NCI-H1694 (cell line): ENCODE data around the gene PLAU.
"Not testable (repeated sequence)": the region's sequence is repeated elsewhere in the genome, so short reads cannot be mapped to it uniquely, and the experiment has no call there.

Experiments used
- DNase-seq: peaks from one replicate; lab custom pipeline; 2025; lab: John Stamatoyannopoulos, UW

PLAU gene

GRCh38 chr10:73876971-73877370, 34.0 kb upstream of the PLAU start:
- DNase-seq = no peak

GRCh38 chr10:73877533-73878160, 33.3 kb upstream of the PLAU start:
- no peak for DNase-seq

GRCh38 chr10:73878365-73878764, 32.6 kb upstream of the PLAU start:
- DNase-seq = no peak

- DNase-seq = peak; percentile 66
These were observed 31.4 kb upstream of the PLAU start for GRCh38 chr10:73879296-73880173.

GRCh38 chr10:73881221-73881919, 29.6 kb upstream of the PLAU start:
- no peak for DNase-seq

- DNase-seq = no peak
These were observed 26.9 kb upstream of the PLAU start for GRCh38 chr10:73884017-73884416.

- peak; percentile 59 for DNase-seq
These were observed 24.8 kb upstream of the PLAU start for GRCh38 chr10:73886085-73886529.

GRCh38 chr10:73886661-73887293, 24.2 kb upstream of the PLAU start:
- no peak for DNase-seq

GRCh38 chr10:73887294-73888039, 23.5 kb upstream of the PLAU start:
- peak; percentile 89 for DNase-seq

- DNase-seq = no peak
These were observed 22.4 kb upstream of the PLAU start for GRCh38 chr10:73888514-73888913.

GRCh38 chr10:73889014-73889413, 21.9 kb upstream of the PLAU start:
- peak; percentile 81 for DNase-seq

GRCh38 chr10:73889416-73889815, 21.5 kb upstream of the PLAU start:
- DNase-seq = not testable (repeated sequence)

GRCh38 chr10:73890261-73890660, 20.7 kb upstream of the PLAU start:
- DNase-seq = no peak

GRCh38 chr10:73890830-73891229, 20.1 kb upstream of the PLAU start:
- DNase-seq = not testable (repeated sequence)

GRCh38 chr10:73891540-73891939, 19.4 kb upstream of the PLAU start:
- DNase-seq = no peak

- DNase-seq = no peak
These were observed 18.5 kb upstream of the PLAU start for GRCh38 chr10:73892310-73893030.

- no peak for DNase-seq
These were observed 17.5 kb upstream of the PLAU start for GRCh38 chr10:73893426-73893825.

GRCh38 chr10:73894245-73894971, 16.5 kb upstream of the PLAU start:
- DNase-seq = no peak

GRCh38 chr10:73895381-73895780, 15.6 kb upstream of the PLAU start:
- not testable (repeated sequence) for DNase-seq

GRCh38 chr10:73897693-73898092, 13.2 kb upstream of the PLAU start:
- DNase-seq = no peak
